Choroid plexus epithelial cell (primary cell): ENCODE measurements around the gene OR5A1.

ENCODE experiments used
- DNase-seq: peaks from one replicate; pipeline ENCODE4 v3.0.0-alpha.2; 2010; ENCODE audit warnings: low read depth
- H3K4me3 ChIP-seq: 2 replicates; pipeline ENCODE4 v1.5.1; 2011; ENCODE audit warnings: low read depth, mild to moderate bottlenecking, control low read depth, low read length, moderate library complexity
- CTCF ChIP-seq: conservative IDR thresholded peaks from 2 replicates; pipeline ENCODE4 v1.5.1; 2011; ENCODE audit warnings: low read depth, mild to moderate bottlenecking, control low read depth, inconsistent platforms, low read length, moderate library complexity

OR5A1 gene

DNA sequence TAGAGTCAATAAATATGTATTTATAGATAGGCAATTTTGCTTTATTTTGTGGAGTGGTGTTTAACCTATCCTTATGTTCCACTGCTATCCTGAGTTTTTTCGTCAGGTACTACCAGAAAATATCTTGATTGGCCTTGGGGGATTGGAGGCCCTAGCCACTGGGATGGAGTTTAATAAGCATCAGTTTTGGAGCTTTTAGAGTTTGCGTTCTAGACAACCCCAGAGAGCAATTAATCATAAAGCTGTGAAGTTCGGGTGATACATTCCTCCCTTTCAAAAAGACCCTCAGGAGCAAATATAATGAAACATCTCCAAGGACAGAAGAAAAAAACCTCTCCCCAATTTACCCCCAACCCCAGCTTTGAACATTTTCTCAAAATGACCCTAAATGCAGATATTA lies at the start of gene OR5A1:
Gene OR5A1 (plus strand): TSS at position 301 of the 400 bp plus-strand sequence. CDS start 6,700 bp downstream, outside the sequence.
- H3K4me3 ChIP-seq = no peak within 1 kb of the TSS
- no peak for TF ChIP-seq CTCF
- DNase-seq = no peak

DNA sequence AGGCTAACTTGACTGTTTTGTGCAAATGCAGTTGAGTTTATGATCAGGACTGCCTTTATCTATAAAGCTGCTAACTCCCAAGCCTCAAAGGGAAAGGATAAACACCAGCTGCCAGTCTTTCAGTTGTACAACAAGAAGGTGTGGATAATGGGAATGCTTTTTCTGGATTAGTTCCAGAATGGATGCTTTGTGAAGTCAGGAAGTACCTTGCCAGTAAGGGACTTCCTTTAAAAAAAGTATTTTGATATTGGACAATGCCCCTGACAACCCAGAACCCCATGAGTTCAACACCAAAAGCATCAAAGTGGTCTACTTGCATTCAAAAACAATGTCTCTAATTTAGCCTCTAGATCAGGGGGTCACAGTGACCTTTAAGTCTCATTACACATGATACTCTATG lies 42.1 kb upstream of the OR5A1 start:
- TF ChIP-seq CTCF = no peak
- no peak for DNase-seq

GRCh38 chr11:59400461-59401261 lies 35.6 kb upstream of the OR5A1 start:
- TF ChIP-seq CTCF = no peak

More for the DNA sequence above, 42.1 kb upstream of the OR5A1 start:
- H3K4me3 ChIP-seq = no peak overlapping the region

DNA sequence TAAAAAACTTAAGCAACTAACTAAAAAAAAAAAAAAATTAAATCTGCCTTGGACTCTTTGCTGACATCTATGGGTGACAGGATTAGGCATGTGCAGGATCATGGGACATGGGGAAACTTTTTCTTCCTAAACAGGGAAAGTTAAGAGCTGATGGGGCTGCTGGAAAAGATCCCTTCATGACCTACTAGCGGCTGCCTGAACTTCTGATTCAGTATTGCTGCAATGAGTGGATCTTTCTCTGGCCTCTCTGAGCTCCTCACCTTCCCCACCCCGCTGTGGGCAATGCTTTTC lies 35.1 kb upstream of the OR5A1 start:
- TF ChIP-seq CTCF = no peak

More at GRCh38 chr11:59400461-59401261, 35.6 kb upstream of the OR5A1 start:
- H3K4me3 ChIP-seq = no peak overlapping the region
- DNase-seq = no peak

DNA sequence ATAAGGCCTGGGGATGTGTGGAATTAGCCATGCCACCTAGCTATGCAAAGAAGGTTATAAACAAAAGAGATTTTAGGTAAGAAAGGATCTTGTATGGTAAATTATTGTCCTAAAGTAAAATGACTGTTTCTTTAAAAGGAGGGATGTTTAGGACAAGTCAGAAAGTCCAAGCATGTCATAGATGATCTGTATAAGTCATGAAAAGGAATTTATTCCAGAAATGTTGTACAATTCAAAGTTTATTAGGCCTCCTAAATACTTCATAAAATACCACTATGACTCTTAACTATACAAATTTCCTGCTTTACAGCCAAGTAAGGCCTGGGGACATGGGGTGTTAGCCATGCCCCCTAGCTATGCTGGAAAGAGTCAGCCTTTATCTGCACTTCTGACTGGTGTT lies 32.7 kb upstream of the OR5A1 start:
- TF ChIP-seq CTCF = no peak
- H3K4me3 ChIP-seq = no peak overlapping the region
- DNase-seq = no peak

More for the DNA sequence above, 35.1 kb upstream of the OR5A1 start:
- no peak for DNase-seq
- no peak overlapping the region for H3K4me3 ChIP-seq

DNA sequence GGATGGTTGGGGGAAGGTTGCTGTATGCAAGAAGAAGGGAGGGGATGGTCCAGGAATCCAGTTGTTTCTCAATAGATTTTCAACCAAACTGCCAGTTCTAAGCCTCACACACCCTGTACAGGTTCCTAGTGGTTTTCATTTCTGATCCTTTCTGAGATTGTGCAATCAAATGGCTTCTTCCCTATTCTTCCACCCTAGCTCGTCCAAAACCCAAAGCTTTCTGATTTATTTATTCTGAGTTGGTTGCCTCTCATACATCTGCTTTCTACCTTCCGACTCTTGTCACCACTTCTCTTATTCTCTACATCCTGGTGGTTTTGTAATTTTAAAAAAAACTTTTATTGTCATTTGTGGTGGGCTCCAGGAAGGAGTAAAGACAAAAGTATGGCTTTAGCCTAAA lies 22.6 kb upstream of the OR5A1 start:
- TF ChIP-seq CTCF = no peak

GRCh38 chr11:59415111-59415510 lies 21.2 kb upstream of the OR5A1 start:
- no peak for DNase-seq
- H3K4me3 ChIP-seq = no peak overlapping the region
- TF ChIP-seq CTCF = no peak

More for the DNA sequence above, 22.6 kb upstream of the OR5A1 start:
- DNase-seq = no peak
- no peak overlapping the region for H3K4me3 ChIP-seq
